K562 (cell line): ENCODE measurements around the gene RGS7. TPM values are rescaled to one million over a fixed set of nuclear protein-coding genes. Genes with fewer than 3 reads are reported as not detected.

ENCODE experiments used
- ATF7 ChIP-seq: fragments of 450-650 bp; IDR thresholded peaks from 2 replicates; pipeline ENCODE4 v1.7.1; 2014; ENCODE audit warnings: mild to moderate bottlenecking, moderate library complexity
- C11orf30 ChIP-seq: fragments of 450-650 bp; IDR thresholded peaks from 2 replicates; pipeline ENCODE4 v1.6.1; 2016; ENCODE audit warnings: low read depth, mild to moderate bottlenecking
- DACH1 ChIP-seq: fragments of 450-650 bp; IDR thresholded peaks from 2 replicates; pipeline ENCODE4 v1.6.1; 2018; ENCODE audit not compliant: partially characterized antibody
- DEAF1 ChIP-seq: fragments of 450-650 bp; formaldehyde crosslinking; IDR thresholded peaks from 2 replicates; pipeline ENCODE4 v1.4.0; 2020; ENCODE audit warnings: mild to moderate bottlenecking, moderate library complexity
- ETS2 ChIP-seq: IDR thresholded peaks from 2 replicates; pipeline ENCODE4 v1.6.1; 2016; ENCODE audit warnings: borderline replicate concordance, missing genetic modification characterization, mild to moderate bottlenecking, moderate library complexity, missing compliant biosample characterization; ENCODE audit not compliant: poor library complexity, severe bottlenecking
- JUN ChIP-seq, 2 experiments: sonication (generic) in 1 of 2; formaldehyde crosslinking in 1 of 2; IDR thresholded peaks; 2 replicates each; pipeline versions ENCODE4 v1.6.1 to v1.8.0; 2012 to 2022; ENCODE audit warnings: borderline replicate concordance in 2 of 2, mild to moderate bottlenecking in 2 of 2, improper control_type of control experiment in 1 of 2, low read depth in 1 of 2, low read length in 1 of 2, missing genetic modification reagents in 1 of 2
- NRF1 ChIP-seq, 2 experiments: fragments of 450-650 bp; IDR thresholded peaks in 1 of 2; conservative IDR thresholded peaks in 1 of 2; 2 replicates each; pipeline ENCODE4 v1.6.1; 2014; ENCODE audit warnings: mild to moderate bottlenecking in 2 of 2
- SMC3 ChIP-seq: conservative IDR thresholded peaks from 2 replicates; pipeline ENCODE4 v1.6.1; 2011; ENCODE audit warnings: low read depth, low read length, improper control_type of control experiment; ENCODE audit not compliant: insufficient read depth
- ZFX ChIP-seq: sonication (generic); formaldehyde crosslinking; IDR thresholded peaks from 2 replicates; pipeline ENCODE4 v1.8.0; 2022; ENCODE audit warnings: mild to moderate bottlenecking, missing genetic modification reagents, moderate library complexity
- ZNF639 ChIP-seq, 2 experiments: fragments of 200-800 bp in 1 of 2; sonication (Bioruptor generic) in 1 of 2; sonication (generic) in 1 of 2; formaldehyde crosslinking in 1 of 2; IDR thresholded peaks in 1 of 2; conservative IDR thresholded peaks in 1 of 2; 2 replicates each; pipeline versions ENCODE4 v1.5.0 to v1.6.1; 2016 to 2020; ENCODE audit warnings: missing compliant biosample characterization in 1 of 2, missing genetic modification characterization in 1 of 2, missing genetic modification reagents in 1 of 2
- polyA plus RNA-seq, 8 experiments: library from polyadenylated mRNA; depleted of rRNA in 4 of 8; stranded (reverse) in 5 of 8; unstranded in 3 of 8; fragments of >200 nt; fragmentation: Nextera tagmentation in 2 of 8; fragmentation: Illumina TruSeq in 1 of 8; extraction: Ambion mirVana in 2 of 8; extraction: Trizol in 1 of 8; gene quantifications; 2 replicates each; pipeline versions ENCODE4 v1.2.1 to v1.2.3, GENCODE V29; 2011 to 2014; ENCODE audit warnings: inconsistent platforms in 1 of 8, missing spikeins in 1 of 8
- total RNA-seq, 7 experiments: library from RNA; depleted of rRNA in 6 of 7; stranded (reverse); fragments of >200 nt in 6 of 7; fragmentation: Illumina TruSeq in 2 of 7; extraction: Trizol in 2 of 7; gene quantifications; 2 replicates each; pipeline versions ENCODE4 v1.2.1 to v1.2.3, GENCODE V29; 2011 to 2021; ENCODE audit warnings: low replicate concordance in 1 of 7
- TF ChIP-seq, protein P1 (sequence below): fragments of 150-350 bp; conservative IDR thresholded peaks from 2 replicates; pipeline ENCODE4 v1.6.1; 2014; ENCODE audit warnings: low read length

The RGS7 gene
- total and polyA plus RNA-seq, 9 of the 15 experiments (the other 6 are each of a cell fraction or from before 2014, with no cell fraction given): not detected

DNA sequence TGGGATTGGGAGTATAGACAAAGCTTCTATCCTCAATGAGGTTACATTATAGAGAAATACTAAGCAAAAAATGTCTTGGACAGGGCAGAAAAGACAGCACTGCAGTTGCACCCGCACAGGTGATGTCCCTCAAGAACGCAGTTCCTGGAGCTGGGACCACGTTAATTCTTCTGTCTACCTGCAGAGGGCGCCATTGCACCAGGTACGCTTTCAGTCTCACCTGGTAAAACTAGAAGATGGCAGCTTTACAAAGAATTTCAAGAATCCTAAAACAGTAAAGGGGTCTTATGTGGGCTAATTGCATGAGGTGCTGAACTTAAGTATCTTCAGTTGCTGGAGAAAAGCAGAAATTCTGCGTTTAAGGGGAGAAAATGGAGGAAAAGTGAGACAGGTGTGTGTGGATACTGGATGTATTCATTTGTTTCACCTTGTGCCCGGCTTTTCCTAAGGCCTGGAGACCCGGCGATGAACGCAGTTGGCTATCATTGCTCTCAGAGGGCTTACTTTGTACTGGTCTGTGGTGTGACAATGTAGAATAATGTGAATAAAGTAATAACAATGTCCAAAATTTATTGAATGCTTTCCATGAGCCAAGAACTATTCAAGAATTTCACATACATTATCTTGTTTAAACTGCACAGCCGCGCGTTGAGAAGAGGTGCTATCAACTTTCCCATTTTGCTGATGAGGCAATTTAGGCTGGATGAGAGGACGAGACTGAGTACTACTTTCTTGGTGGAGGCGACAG lies 468.8 kb downstream of the RGS7 start (continued):
- no peak for TF ChIP-seq JUN (IDR thresholded peaks at IDR 0.05; ENCODE audit: borderline replicate concordance, low read depth, low read length)
- no peak for TF ChIP-seq JUN (CRISPR knock-in tag; IDR thresholded peaks at IDR 0.05; ENCODE audit: borderline replicate concordance)
- TF ChIP-seq, protein P1, sequence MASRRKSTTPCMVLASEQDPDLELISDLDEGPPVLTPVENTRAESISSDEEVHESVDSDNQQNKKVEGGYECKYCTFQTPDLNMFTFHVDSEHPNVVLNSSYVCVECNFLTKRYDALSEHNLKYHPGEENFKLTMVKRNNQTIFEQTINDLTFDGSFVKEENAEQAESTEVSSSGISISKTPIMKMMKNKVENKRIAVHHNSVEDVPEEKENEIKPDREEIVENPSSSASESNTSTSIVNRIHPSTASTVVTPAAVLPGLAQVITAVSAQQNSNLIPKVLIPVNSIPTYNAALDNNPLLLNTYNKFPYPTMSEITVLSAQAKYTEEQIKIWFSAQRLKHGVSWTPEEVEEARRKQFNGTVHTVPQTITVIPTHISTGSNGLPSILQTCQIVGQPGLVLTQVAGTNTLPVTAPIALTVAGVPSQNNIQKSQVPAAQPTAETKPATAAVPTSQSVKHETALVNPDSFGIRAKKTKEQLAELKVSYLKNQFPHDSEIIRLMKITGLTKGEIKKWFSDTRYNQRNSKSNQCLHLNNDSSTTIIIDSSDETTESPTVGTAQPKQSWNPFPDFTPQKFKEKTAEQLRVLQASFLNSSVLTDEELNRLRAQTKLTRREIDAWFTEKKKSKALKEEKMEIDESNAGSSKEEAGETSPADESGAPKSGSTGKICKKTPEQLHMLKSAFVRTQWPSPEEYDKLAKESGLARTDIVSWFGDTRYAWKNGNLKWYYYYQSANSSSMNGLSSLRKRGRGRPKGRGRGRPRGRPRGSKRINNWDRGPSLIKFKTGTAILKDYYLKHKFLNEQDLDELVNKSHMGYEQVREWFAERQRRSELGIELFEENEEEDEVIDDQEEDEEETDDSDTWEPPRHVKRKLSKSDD: no peak
- TF ChIP-seq SMC3: peak; percentile 41
- TF ChIP-seq NRF1 (conservative IDR thresholded peaks at IDR 0.05 in 1 of 2, IDR thresholded peaks at IDR 0.05 in 1 of 2): no peak
- TF ChIP-seq ZNF639 (CRISPR knock-in tag; conservative IDR thresholded peaks at IDR 0.05 in 1 of 2, IDR thresholded peaks at IDR 0.05 in 1 of 2): no peak
- TF ChIP-seq C11orf30: peak; percentile 78
- no peak for TF ChIP-seq ATF7
- TF ChIP-seq ETS2 (tag): no peak
- TF ChIP-seq ZFX (CRISPR knock-in tag): no peak
- peak; percentile 49; the same call in 1 of the 2 replicates for TF ChIP-seq DEAF1
- no peak for TF ChIP-seq DACH1
